NCI-H524 treated with DMSO at 0.1 percent for 48 hours (cell line): ENCODE results near the gene XRCC3.
"Not testable (repeated sequence)": the region's sequence is repeated elsewhere in the genome, so short reads cannot be mapped to it uniquely, and the experiment has no call there.

Experiments used
- DNase-seq: peaks from one replicate; lab custom pipeline; 2025; lab: John Stamatoyannopoulos, UW

XRCC3 gene

GRCh38 chr14:103663506-103663905, 51.7 kb downstream of the XRCC3 start:
- no peak for DNase-seq

- no peak for DNase-seq
Observed at GRCh38 chr14:103662591-103662990, 52.7 kb downstream of the XRCC3 start.

GRCh38 chr14:103662029-103662428, 53.2 kb downstream of the XRCC3 start:
- no peak for DNase-seq

- DNase-seq = no peak
Observed at GRCh38 chr14:103659631-103660030, 55.6 kb downstream of the XRCC3 start.

GRCh38 chr14:103657471-103657870, 57.8 kb downstream of the XRCC3 start:
- no peak for DNase-seq

GRCh38 chr14:103656756-103657133, 58.5 kb downstream of the XRCC3 start:
- no peak for DNase-seq

GRCh38 chr14:103656031-103656755, 59.1 kb downstream of the XRCC3 start:
- no peak for DNase-seq

- no peak for DNase-seq
Observed at GRCh38 chr14:103654619-103655018, 60.6 kb downstream of the XRCC3 start.

GRCh38 chr14:103653805-103654204, 61.4 kb downstream of the XRCC3 start:
- no peak for DNase-seq

- DNase-seq = not testable (repeated sequence)
Observed at GRCh38 chr14:103653336-103653735, 61.9 kb downstream of the XRCC3 start.

GRCh38 chr14:103652806-103653205, 62.4 kb downstream of the XRCC3 start:
- no peak for DNase-seq

- DNase-seq = no peak
Observed at GRCh38 chr14:103651585-103651984, 63.7 kb downstream of the XRCC3 start.

GRCh38 chr14:103650213-103650612, 65.0 kb downstream of the XRCC3 start:
- DNase-seq = no peak

GRCh38 chr14:103649001-103649400, 66.2 kb downstream of the XRCC3 start:
- DNase-seq = no peak
